GM21360 (cell line): Measurements from ENCODE around the gene CCDC74A.
A peak's percentile ranks its signal among the peaks of the same experiment; 100 is the strongest.
"Not testable (repeated sequence)": the region's sequence is repeated elsewhere in the genome, so short reads cannot be mapped to it uniquely, and the experiment has no call there.

Experiments
- ATAC-seq: cut with Tn5 transposase; IDR thresholded peaks from one replicate; pipeline ENCODE4 v1.9.1; 2021; ENCODE audit warnings: mild to moderate bottlenecking, moderate library complexity; ENCODE audit not compliant: unreplicated experiment

CCDC74A gene

GRCh38 chr2:131498321-131498973, 29.2 kb upstream of the CCDC74A start:
- ATAC-seq: peak; percentile 90

DNA sequence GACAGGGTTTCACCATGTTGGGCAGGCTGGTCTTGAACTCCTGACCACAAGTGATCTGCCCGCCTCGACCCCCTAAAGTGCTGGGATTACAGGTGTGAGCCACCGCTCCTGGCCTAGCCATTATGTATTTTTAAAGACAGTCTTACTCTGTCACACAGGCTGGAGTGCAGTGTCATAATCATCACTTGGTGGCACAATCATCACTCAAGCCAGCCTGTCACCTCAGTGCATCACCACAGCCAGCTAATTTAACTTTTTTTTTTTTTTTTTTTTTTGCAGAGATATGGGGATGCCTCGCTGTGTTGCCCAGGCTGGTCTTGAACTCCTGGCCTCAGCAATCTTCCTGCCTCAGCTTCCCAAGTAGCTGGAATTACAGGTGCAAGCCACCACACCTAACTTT, 24.1 kb upstream of the CCDC74A start:
- ATAC-seq: not testable (repeated sequence)

DNA sequence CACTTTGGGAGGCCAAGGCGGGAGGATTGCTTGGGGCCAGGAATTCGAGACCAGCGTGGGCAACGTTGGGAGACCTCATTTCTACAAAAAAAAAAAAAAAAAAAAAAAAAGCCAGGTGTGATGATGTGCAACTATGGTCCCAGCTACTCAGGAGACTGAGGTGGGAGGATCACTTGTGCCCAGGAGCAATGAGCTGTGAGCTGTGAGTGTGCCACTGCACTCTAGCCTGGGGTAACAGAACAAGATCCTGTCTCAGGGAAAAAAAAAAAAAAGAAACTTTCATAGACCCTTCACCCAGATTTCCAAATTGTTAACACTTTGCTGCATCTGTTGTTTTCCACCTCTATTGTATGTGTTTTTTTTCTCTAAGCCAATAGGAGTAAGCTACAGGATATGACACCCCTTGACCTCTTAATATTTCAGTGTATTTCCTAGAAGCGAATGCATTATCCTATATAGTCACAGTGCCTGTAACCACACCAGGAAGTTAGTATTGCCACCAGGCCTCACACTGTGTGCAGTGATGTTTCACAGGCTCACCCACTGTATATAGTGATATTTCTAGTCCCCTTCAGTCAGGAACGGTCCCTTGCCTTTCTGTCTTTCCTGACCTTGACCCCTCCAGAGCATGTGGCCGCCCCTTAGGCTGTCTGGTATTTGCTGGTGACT, 23.5 kb upstream of the CCDC74A start:
- ATAC-seq: not testable (repeated sequence)

DNA sequence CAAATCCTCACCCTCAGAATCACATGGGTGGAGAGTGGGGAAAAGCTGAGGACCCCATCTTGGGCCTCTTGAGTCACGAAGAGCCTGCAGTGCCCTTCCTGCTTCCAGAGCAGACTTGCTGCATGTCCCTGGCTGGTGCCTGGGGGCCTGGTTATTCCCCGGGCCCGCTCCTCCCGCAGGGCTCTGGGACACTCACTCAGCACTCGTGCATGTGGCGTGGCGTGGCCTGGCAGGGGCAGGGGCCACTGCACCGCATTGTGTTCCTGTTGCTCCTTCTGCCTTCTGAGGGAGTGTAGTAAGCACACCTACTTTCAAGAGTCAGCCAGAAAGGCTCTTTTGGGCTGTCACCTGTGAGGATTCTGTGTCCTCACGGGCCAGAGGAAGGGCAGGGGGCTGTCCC, 18.1 kb upstream of the CCDC74A start:
- no peak for ATAC-seq

- not testable (repeated sequence) for ATAC-seq
Measured at GRCh38 chr2:131511291-131511968, 16.3 kb upstream of the CCDC74A start.

- ATAC-seq: not testable (repeated sequence)
Measured at GRCh38 chr2:131511969-131512870, 15.5 kb upstream of the CCDC74A start.

DNA sequence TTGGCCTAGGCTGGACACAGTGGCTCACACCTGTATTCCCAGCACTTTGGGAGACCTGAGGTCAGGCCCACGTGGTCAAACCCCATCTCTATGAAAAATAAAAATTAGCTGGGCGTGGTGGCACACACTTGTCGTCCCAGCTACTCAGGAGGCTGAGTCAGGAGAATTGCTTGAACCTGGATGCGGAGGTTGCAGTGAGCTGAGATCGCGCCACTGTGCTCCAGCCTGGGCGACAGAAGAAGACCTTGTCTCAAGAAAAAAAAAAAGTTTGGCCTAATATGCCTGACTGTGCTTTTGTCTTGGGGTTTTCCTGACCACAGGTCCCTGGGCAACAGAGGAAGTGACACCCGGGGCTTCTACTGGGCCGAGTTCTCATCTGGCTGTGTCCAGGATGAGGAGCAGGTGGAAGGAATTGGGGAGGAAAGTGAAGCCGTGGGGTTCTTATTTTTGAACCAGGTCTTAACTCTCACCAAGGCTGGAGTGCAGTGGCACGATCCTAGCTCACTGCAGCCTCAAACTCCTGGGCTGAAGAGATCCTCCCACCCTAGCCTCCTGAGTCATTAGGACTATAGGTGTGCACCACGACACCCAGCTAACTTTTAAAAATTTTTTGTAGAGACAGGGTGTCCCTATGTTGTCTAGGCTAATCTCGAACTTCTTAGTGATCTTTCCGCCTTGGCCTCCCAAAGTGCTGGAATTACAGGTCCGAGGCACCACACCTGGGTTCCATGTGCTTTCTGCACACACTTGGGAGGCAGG, 13.1 kb upstream of the CCDC74A start:
- ATAC-seq: peak; percentile 59

GRCh38 chr2:131515235-131515634, 12.5 kb upstream of the CCDC74A start:
- not testable (repeated sequence) for ATAC-seq

GRCh38 chr2:131516011-131516410, 11.7 kb upstream of the CCDC74A start:
- ATAC-seq: no peak

DNA sequence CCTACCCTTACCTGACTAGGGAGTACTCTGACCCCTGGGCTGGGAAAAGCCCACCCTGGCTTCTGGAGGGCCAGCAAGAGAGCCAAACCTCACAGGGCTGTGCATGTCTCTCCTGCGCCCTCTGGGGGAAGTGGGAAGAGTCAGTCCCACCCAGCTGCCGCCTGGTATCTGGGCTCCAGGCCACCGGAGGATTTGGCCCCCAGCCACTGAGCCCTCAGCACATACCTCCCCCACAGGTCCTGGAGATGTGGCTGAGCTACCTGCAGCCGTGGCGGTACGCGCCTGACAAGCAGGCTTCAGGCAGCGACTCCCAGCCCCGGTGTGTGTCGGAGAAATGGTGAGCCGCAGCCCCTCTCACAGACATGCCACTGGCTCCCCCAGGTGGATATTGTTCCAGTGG, 11.1 kb upstream of the CCDC74A start:
- not testable (repeated sequence) for ATAC-seq

DNA sequence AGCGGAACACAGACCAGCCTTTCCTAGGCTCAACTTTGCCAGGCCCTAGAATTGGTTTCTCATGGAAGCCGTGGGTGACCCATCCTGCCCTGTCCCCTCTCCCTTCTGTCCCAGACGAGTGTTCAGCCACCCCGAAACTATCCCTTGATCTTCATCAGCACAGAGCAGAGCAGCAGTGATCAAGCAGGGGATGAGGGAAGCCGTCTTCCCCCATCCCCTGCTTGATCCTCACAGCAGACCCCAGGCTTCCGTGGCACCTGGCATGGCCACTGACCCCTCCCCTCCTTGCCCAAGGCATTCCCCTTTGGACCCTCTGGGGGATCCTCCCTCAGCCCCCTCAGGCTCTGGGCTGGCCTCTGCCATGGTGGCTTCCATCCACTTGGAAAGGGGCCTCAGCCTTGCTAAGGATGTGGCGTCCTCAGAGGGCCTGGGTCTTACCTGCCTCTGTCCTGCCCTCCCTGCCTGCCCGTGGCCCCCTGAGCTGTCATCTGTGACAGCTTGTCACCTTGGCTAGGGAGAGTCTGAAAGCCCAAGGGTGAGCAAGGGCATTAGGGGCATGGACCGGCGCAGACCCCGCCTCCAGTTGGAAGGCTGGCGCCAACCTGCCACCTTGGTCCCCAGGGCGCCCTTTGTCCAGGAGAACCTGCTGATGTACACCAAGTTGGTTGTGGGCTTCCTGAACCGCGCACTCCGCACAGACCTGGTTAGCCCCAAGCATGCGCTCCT, 10.4 kb upstream of the CCDC74A start:
- ATAC-seq: no peak

DNA sequence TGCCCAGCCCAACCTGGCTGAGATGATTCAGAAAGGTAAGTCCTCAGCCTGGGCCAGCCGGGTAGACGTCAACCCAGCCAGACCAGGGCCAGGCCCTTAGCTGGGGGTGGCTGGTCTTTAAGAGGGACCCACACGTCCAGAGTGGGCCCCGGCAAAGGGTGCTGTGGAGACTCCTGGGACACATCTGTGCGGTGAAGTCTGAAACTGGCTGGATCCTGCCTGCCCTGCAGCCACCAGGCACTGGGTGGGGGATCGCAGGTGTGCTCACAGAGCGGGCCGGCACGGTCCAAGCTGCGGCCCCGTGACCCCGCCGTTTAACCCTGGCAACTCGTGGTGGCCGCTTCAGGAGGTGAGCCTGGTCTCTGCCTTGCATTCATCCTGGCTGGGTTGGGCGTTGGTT, 9.8 kb upstream of the CCDC74A start:
- ATAC-seq: not testable (repeated sequence)

GRCh38 chr2:131518531-131518930, 9.2 kb upstream of the CCDC74A start:
- ATAC-seq: not testable (repeated sequence)

DNA sequence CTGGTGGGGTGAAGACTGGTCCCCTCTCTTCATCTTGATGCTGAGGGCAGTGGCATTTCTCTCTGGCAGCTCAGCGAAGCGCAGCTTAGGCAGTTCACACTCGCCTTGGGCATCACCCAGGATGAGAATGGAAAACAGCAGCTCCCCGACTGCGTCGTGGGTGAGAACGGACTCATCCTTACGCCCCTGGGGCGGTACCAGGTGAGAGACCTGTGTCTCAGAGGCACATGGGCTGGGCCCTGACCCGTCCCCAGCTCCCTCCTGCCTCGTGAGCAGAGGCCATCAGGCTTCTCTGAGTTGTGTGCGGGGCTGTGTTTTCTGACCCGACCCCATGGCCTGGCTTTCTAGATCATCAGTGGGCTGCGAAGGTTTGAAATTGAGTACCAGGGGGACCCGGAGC, 8.2 kb upstream of the CCDC74A start:
- ATAC-seq: no peak

- not testable (repeated sequence) for ATAC-seq
Measured at GRCh38 chr2:131519871-131520470, 7.7 kb upstream of the CCDC74A start.

DNA sequence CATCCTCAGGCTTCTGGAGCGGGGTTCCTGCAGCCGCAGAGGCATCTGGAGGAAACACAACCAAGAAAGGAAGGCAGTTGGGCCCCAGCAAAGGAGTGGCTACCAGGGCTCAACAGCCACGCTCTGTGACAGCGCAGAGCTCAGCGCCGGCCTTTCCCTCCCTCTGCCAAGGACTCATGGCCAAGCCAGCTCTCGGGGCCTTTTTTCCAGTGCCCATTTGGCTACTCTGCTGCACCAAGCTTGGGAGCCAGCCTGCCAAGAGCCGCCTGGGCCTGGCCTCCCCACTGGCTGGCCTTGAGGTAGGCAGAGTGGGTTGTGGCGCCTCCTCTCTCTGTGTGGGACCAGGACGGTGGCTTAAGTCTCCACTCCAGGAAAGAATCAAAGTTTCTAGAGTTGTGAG, 7.2 kb upstream of the CCDC74A start:
- no peak for ATAC-seq

GRCh38 chr2:131521524-131521923, 6.2 kb upstream of the CCDC74A start:
- not testable (repeated sequence) for ATAC-seq

DNA sequence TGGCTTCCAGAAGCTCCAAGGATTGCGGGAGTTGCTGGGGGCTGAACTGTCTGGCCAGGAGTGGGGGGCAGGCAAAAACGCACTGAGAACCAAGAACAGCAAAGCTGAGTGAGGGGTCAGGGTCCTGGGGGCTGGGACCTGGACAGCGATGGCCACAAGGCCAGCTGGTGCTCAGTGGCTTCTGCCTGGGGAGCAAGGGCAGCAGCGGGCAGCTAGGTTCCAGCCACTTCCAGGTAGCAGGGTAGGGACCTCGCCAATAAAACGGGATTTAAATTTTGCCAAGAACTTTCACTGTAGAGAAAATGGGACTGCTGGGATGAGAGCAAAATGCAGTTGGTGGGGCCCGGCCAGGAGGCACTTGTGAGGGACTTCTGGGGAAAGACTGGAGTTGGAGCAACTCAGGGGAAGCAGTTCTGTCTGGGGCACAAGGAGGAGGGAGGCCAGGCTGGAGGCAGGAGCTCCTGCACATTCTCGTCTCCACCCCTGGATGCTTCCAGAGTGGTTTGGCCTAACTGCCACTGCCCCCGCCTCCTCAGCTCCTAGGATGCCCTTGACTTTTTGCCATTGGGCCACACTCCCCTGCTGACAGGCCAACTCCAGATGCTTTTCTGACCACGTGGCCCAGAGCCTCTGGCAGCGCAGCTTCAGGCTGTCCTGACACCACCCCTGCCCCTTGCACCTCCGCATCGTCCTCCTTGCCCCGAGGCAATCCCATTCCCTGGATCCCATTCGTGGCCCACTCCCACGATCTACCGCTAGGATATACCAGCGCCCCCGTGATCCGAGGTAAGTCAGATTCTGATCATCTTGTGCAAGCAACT, 5.5 kb upstream of the CCDC74A start:
- ATAC-seq: no peak
